ENCODE results near the gene LRPAP1. TPM values are rescaled to one million over a fixed set of nuclear protein-coding genes. Genes with fewer than 3 reads are reported as not detected.

LRPAP1 gene
- polyA plus RNA-seq, 1 donor from 2014 or later: 91.1 TPM

DNA sequence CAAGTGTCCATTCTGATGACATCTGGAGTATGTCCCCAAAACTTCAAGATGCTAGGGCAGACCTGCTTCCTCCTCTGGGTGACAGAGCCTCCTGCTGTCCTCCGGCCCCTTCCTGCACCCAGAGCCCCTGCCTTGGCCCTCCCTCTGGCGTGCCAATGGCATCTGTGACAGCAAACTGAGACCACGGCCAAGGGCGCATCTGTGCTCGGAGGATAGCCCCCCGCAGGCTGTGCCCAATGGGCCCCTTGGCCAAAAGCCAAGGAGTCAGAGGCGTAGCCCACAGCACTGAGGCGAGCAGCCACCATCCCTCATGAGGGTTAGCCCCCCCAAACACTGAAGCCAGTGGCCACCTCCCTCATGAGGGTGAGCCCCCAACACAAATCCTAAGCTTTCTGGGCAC, 7.9 kb downstream of the LRPAP1 start:
- H3K9me3 ChIP-seq (ENCODE audit: low read length): no peaks in the 10 kb centered on the region
- H3F3A ChIP-seq (ENCODE audit: insufficient read depth, low read length, poor library complexity, severe bottlenecking): no peaks in the 10 kb centered on the region
- no peak overlapping the region for H3K4me2 ChIP-seq (ENCODE audit: low read length)
- no peaks in the 10 kb centered on the region for H4K20me1 ChIP-seq (ENCODE audit: insufficient read depth)
- TF ChIP-seq EZH2 (IDR thresholded peaks at IDR 0.05; ENCODE audit: borderline replicate concordance, insufficient read depth, low read length, poor library complexity, severe bottlenecking): no peak
- TF ChIP-seq POLR2AphosphoS5 (IDR thresholded peaks at IDR 0.05): no peak
- TF ChIP-seq, protein P1, sequence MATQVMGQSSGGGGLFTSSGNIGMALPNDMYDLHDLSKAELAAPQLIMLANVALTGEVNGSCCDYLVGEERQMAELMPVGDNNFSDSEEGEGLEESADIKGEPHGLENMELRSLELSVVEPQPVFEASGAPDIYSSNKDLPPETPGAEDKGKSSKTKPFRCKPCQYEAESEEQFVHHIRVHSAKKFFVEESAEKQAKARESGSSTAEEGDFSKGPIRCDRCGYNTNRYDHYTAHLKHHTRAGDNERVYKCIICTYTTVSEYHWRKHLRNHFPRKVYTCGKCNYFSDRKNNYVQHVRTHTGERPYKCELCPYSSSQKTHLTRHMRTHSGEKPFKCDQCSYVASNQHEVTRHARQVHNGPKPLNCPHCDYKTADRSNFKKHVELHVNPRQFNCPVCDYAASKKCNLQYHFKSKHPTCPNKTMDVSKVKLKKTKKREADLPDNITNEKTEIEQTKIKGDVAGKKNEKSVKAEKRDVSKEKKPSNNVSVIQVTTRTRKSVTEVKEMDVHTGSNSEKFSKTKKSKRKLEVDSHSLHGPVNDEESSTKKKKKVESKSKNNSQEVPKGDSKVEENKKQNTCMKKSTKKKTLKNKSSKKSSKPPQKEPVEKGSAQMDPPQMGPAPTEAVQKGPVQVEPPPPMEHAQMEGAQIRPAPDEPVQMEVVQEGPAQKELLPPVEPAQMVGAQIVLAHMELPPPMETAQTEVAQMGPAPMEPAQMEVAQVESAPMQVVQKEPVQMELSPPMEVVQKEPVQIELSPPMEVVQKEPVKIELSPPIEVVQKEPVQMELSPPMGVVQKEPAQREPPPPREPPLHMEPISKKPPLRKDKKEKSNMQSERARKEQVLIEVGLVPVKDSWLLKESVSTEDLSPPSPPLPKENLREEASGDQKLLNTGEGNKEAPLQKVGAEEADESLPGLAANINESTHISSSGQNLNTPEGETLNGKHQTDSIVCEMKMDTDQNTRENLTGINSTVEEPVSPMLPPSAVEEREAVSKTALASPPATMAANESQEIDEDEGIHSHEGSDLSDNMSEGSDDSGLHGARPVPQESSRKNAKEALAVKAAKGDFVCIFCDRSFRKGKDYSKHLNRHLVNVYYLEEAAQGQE (IDR thresholded peaks at IDR 0.05; ENCODE audit: borderline replicate concordance): no peak
- TF ChIP-seq MXI1 (conservative IDR thresholded peaks at IDR 0.05; ENCODE audit: poor library complexity, severe bottlenecking): no peak
- TF ChIP-seq, protein P2, sequence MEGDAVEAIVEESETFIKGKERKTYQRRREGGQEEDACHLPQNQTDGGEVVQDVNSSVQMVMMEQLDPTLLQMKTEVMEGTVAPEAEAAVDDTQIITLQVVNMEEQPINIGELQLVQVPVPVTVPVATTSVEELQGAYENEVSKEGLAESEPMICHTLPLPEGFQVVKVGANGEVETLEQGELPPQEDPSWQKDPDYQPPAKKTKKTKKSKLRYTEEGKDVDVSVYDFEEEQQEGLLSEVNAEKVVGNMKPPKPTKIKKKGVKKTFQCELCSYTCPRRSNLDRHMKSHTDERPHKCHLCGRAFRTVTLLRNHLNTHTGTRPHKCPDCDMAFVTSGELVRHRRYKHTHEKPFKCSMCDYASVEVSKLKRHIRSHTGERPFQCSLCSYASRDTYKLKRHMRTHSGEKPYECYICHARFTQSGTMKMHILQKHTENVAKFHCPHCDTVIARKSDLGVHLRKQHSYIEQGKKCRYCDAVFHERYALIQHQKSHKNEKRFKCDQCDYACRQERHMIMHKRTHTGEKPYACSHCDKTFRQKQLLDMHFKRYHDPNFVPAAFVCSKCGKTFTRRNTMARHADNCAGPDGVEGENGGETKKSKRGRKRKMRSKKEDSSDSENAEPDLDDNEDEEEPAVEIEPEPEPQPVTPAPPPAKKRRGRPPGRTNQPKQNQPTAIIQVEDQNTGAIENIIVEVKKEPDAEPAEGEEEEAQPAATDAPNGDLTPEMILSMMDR (IDR thresholded peaks at IDR 0.05; ENCODE audit: poor library complexity, severe bottlenecking): no peak
- TF ChIP-seq RAD21 (conservative IDR thresholded peaks at IDR 0.05): no peak
- TF ChIP-seq SMC3 (conservative IDR thresholded peaks at IDR 0.05; ENCODE audit: poor library complexity): no peak
- H3K27ac ChIP-seq (ENCODE audit: low read length): no peak overlapping the region
- no peaks in the 10 kb centered on the region for H3K36me3 ChIP-seq (ENCODE audit: insufficient read depth, low read length)
- H3K4me3 ChIP-seq (ENCODE audit: low read length): no peak overlapping the region
- H3K27me3 ChIP-seq (ENCODE audit: insufficient read depth, low read depth, low read length): no peaks in the 10 kb centered on the region
- no peaks in the 10 kb centered on the region for H3K79me2 ChIP-seq (replicated peaks; ENCODE audit: insufficient read depth, low read length)
- H3K9ac ChIP-seq (ENCODE audit: low read length): no peak overlapping the region
- H3K9me2 ChIP-seq (ENCODE audit: insufficient read depth, low read length): no peaks in the 10 kb centered on the region
- H2AFZ ChIP-seq (ENCODE audit: low read depth, low read length): no peak overlapping the region

DNA sequence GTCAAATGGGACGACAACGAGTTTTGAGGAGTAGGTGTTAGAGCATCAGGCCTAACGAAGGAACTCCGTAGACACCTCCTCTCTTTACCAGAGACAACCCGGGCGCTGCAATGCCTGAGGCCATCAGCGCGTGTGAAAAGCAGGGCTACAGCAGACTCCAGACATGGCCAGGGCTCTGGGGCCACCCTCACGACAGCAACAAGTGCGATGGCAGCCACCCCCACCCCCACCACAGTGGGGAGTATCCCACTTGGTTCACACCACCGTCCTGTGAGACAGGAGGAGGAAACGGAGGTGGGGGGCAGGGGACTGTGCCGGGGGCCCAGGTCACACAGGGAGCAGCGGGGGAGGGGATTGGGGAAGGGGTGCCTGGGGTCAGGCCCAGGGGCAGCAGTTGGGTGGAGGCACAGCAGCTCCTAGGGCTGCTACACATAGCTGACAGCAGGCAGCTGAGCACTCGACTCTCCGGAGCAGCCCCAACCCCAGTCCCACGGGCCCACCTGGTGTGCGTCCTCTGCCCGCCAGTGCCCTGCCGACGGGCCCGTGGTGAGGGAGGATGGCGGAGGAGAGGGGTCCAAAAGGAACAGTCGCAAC, 8.5 kb downstream of the LRPAP1 start:
- no peak overlapping the region for H3K27ac ChIP-seq (ENCODE audit: low read length)
- H3K9me3 ChIP-seq (ENCODE audit: low read length): no peaks in the 10 kb centered on the region
- H3K4me2 ChIP-seq (ENCODE audit: low read length): no peak overlapping the region
- no peaks in the 10 kb centered on the region for H3F3A ChIP-seq (ENCODE audit: insufficient read depth, low read length, poor library complexity, severe bottlenecking)
- no peaks in the 10 kb centered on the region for H3K36me3 ChIP-seq (ENCODE audit: insufficient read depth, low read length)
- no peaks in the 10 kb centered on the region for H4K20me1 ChIP-seq (ENCODE audit: insufficient read depth)
- H3K9me2 ChIP-seq (ENCODE audit: insufficient read depth, low read length): no peaks in the 10 kb centered on the region
- no peak overlapping the region for H3K9ac ChIP-seq (ENCODE audit: low read length)
- H3K4me3 ChIP-seq (ENCODE audit: low read length): no peak overlapping the region
- no peaks in the 10 kb centered on the region for H3K27me3 ChIP-seq (ENCODE audit: insufficient read depth, low read depth, low read length)
- no peak overlapping the region for H2AFZ ChIP-seq (ENCODE audit: low read depth, low read length)
- no peak for TF ChIP-seq EP300 (conservative IDR thresholded peaks at IDR 0.05; ENCODE audit: poor library complexity, severe bottlenecking)
- TF ChIP-seq, protein P2 (IDR thresholded peaks at IDR 0.05; ENCODE audit: poor library complexity, severe bottlenecking): no peak
- no peak for TF ChIP-seq SMC3 (conservative IDR thresholded peaks at IDR 0.05; ENCODE audit: poor library complexity)
- no peak for TF ChIP-seq RAD21 (conservative IDR thresholded peaks at IDR 0.05)
- no peak for TF ChIP-seq TAF1 (IDR thresholded peaks at IDR 0.05; ENCODE audit: low read depth)
- TF ChIP-seq EZH2 (IDR thresholded peaks at IDR 0.05; ENCODE audit: borderline replicate concordance, insufficient read depth, low read length, poor library complexity, severe bottlenecking): no peak
- TF ChIP-seq, protein P1 (IDR thresholded peaks at IDR 0.05; ENCODE audit: borderline replicate concordance): no peak
- TF ChIP-seq MXI1 (conservative IDR thresholded peaks at IDR 0.05; ENCODE audit: poor library complexity, severe bottlenecking): no peak
- TF ChIP-seq POLR2AphosphoS5 (IDR thresholded peaks at IDR 0.05): no peak
- no peaks in the 10 kb centered on the region for H3K79me2 ChIP-seq (replicated peaks; ENCODE audit: insufficient read depth, low read length)
